Panc1 (cell line): ENCODE data around the gene EXOSC3.
"Not testable (repeated sequence)": the region's sequence is repeated elsewhere in the genome, so short reads cannot be mapped to it uniquely, and the experiment has no call there.

ENCODE experiments used
- CTCF ChIP-seq: fragments of 450-650 bp; IDR thresholded peaks from 2 replicates; pipeline ENCODE4 v1.5.1; 2017; ENCODE audit warnings: mild to moderate bottlenecking
- POLR2AphosphoS5 ChIP-seq: IDR thresholded peaks from 2 replicates; pipeline ENCODE4 v1.6.1; 2012; ENCODE audit warnings: mild to moderate bottlenecking, low read depth, low read length, moderate library complexity
- REST ChIP-seq, 2 experiments: IDR thresholded peaks; 2 replicates each; pipeline ENCODE4 v1.6.1; 2011 to 2012; ENCODE audit warnings: low read depth in 2 of 2, control low read depth in 1 of 2, low read length in 1 of 2, mild to moderate bottlenecking in 1 of 2, moderate library complexity in 1 of 2; ENCODE audit not compliant: insufficient read depth in 1 of 2
- SIN3A ChIP-seq: IDR thresholded peaks from 2 replicates; pipeline ENCODE4 v1.6.1; 2012; ENCODE audit warnings: low read depth, mild to moderate bottlenecking, low read length, moderate library complexity, borderline replicate concordance; ENCODE audit not compliant: insufficient read depth

GRCh38 chr9:37752112-37752511 is 32.8 kb downstream of the EXOSC3 start:
- not testable (repeated sequence) for TF ChIP-seq POLR2AphosphoS5; CTCF; REST (IDR thresholded peaks at IDR 0.05; ENCODE audit: insufficient read depth in 1 of 2, low read depth in 2 of 2, low read length in 1 of 2); SIN3A
